ENCODE data around the gene CSK. TPM values are rescaled to one million over a fixed set of nuclear protein-coding genes. Genes with fewer than 3 reads are reported as not detected.

Gene CSK
- total and polyA plus RNA-seq, 2 experiments from 2014 or later: 13.6 to 27.5 TPM

DNA sequence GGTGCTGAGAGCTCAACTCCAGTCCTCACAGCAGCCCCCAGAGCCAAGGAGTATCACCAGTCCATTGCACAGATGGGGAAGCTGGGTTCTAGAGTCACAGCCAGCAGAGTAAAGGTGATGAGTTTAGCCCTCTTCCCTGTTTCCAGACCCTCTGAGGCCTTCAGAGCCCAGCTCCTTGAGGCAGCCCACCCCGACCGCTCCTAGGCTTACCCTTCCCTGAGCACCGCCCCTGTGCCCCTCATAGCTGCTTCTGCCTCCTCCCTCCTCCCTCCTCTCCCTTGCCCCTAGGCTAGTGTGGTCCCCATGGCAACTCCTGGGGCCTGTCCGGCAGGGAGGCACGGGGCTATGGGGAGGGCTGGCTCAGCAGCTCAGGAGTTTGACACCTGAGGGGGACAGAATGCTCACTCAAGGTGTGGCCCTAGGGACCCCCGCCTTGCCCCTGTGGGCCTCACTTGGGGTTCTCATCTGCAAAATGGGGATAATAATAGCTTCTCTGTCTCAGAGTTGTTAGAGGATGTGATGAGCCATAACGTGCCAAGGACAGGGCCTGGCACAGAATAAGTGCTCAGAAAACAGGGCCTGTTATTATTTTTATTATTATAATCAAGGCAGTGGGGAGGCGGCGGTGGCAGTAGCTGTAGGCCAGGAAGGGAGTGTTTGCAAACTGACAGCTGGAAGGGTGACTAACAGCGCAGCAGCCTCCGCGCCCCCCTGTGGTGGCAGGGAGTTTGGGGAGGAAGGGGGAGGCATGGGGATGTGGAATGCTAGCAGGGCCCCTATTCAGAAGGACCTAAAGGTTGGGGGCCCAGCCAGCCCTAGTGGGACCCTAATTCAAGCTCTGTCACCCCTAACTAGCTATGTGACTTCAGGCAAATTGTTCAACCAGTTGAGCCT lies 11.5 kb downstream of the CSK start:
- Mint-ChIP-seq H3K27me3 (ENCODE audit: insufficient read depth, low read depth, poor library complexity) (peaks cover 20% of the 10 kb centered on the region), H3K36me3 (ENCODE audit: low read depth) (no peaks in the 10 kb centered on the region), H3K9me3 (no peaks in the 10 kb centered on the region), H3K4me3 (no peak overlapping the region), H3K4me1 (peaks cover 21% of the 10 kb centered on the region), H3K27ac (no peak overlapping the region)
- TF ChIP-seq CREB1 (CRISPR knock-in tag; IDR thresholded peaks at IDR 0.05; ENCODE audit: low read depth): no peak
- no peak for TF ChIP-seq ETS1 (IDR thresholded peaks at IDR 0.05)
- TF ChIP-seq REST (IDR thresholded peaks at IDR 0.05; ENCODE audit: unreplicated experiment): no peak
- TF ChIP-seq, protein P1, sequence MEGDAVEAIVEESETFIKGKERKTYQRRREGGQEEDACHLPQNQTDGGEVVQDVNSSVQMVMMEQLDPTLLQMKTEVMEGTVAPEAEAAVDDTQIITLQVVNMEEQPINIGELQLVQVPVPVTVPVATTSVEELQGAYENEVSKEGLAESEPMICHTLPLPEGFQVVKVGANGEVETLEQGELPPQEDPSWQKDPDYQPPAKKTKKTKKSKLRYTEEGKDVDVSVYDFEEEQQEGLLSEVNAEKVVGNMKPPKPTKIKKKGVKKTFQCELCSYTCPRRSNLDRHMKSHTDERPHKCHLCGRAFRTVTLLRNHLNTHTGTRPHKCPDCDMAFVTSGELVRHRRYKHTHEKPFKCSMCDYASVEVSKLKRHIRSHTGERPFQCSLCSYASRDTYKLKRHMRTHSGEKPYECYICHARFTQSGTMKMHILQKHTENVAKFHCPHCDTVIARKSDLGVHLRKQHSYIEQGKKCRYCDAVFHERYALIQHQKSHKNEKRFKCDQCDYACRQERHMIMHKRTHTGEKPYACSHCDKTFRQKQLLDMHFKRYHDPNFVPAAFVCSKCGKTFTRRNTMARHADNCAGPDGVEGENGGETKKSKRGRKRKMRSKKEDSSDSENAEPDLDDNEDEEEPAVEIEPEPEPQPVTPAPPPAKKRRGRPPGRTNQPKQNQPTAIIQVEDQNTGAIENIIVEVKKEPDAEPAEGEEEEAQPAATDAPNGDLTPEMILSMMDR (conservative IDR thresholded peaks at IDR 0.05; ENCODE audit: low read depth in 2 of 2): peak in 1 of 2 experiments; percentile 50; a peak in 2 of 4 replicates
- TF ChIP-seq NANOG (IDR thresholded peaks at IDR 0.05; ENCODE audit: borderline replicate concordance): no peak
- TF ChIP-seq POLR2AphosphoS5 (IDR thresholded peaks at IDR 0.05; ENCODE audit: low read depth): no peak
- no peak for TF ChIP-seq EZH2phosphoT487 (IDR thresholded peaks at IDR 0.05; ENCODE audit: unreplicated experiment)
- no peak for TF ChIP-seq JUNB (IDR thresholded peaks at IDR 0.05; ENCODE audit: unreplicated experiment)
- TF ChIP-seq EZH2 (IDR thresholded peaks at IDR 0.05; ENCODE audit: low read depth, unreplicated experiment): no peak
- ATAC-seq (peak; percentile 18), DNase-seq (ENCODE audit: low spot score) (peak; percentile 36)
- Histone ChIP-seq H3K4me1 (ENCODE audit: insufficient read depth) (peaks cover 16% of the 10 kb centered on the region), H4K20me1 (replicated peaks; ENCODE audit: insufficient read depth) (peaks cover 38% of the 10 kb centered on the region), H3K27ac (ENCODE audit: low read depth) (no peak overlapping the region), H3K9me2 (ENCODE audit: insufficient read depth) (no peaks in the 10 kb centered on the region), H3K4me3 (no peak overlapping the region), H3K36me3 (ENCODE audit: insufficient read depth) (no peaks in the 10 kb centered on the region), H2AFZ (no peak overlapping the region), H3K79me2 (replicated peaks; ENCODE audit: insufficient read depth) (peaks cover 16% of the 10 kb centered on the region), H3K27me3 (ENCODE audit: insufficient read depth) (no peaks in the 10 kb centered on the region), H3K4me2 (no peak overlapping the region), H3F3A (replicated peaks; ENCODE audit: low read depth) (peaks cover 3% of the 10 kb centered on the region)

Data from GM23338 (cell line).